GM19468 (cell line): ENCODE measurements around the gene P2RY12.

Experiments
- ATAC-seq: cut with Tn5 transposase; IDR thresholded peaks from one replicate; pipeline ENCODE4 v1.9.1; 2021; ENCODE audit warnings: mild to moderate bottlenecking, moderate library complexity, moderate number of reproducible peaks; ENCODE audit not compliant: unreplicated experiment; ENCODE audit errors: extremely low read depth

The P2RY12 gene

DNA sequence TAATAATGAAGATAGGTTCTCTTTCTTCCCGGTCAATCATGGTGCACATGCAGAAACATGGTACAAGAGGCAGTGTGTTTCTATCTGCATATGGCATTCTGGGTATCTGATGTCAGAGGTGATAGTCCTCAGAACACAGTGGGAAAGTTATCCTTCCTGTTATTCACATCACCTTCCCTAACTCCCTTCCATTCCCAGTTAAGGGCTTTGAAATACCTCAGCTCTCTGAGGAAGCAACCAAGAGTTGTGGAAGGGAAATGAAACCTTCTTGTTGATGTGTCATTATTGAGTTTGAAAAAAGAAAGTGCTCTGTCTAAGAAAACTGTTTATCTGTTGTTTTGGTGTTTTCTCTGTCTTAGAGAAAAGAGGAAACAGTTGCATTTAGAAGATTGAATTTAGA lies 33.3 kb downstream of the P2RY12 start:
- no peak for ATAC-seq

DNA sequence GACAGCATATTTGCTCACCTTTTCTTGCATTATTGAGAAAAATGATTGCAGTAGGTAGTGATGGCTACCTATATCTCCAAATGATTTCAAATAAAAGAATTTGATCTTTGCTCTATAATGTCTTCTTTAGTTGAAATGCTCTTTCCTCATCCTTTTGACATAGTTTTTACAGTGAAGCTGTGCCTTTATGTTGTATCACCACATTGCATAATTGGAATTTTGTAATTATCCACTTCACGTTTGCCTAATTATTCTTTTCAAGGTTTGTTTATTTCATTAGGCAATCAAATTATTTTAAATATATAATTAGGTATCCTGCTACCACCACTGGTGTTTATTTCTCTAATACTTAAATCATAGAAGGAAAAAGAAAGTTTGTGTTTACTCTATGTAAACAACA lies 33.9 kb downstream of the P2RY12 start:
- ATAC-seq, result no peak

DNA sequence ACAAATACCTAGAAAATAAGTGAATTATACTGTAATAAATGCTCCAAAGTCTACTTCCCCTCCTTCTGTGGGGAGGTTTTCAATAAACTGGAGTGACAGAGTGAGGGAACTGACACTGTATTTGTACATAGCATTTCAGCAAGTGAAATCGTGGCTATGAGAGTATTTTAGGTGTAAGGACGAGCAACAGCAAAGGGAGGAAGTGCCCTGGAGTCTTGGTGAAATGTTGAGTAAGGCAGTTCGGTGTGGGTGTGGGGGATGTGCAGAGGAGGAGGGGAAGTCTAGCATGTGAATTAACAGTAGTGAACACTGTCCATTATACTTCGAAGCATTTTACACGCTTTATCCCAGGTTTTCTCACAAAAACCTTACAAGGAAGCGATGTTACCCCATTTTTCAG lies 37.1 kb downstream of the P2RY12 start:
- ATAC-seq, result no peak

DNA sequence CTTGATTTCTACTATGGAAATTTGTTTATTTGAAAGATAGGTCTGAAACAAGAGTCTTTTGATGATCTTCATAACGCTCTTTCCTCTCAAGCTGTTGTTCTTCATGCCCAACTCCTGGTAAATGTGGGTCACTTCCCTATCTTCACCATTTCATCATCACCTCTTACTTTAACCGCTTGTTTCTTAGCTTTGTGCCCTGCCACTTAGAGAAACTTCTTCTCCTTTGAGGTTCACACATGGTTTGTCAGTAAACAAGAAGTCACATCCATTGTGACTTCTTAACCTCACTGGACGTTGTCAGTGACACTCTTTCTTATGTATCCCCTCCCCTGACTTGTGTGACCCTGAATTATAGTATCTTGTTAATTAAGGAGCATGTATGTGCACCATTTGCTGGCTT lies 38.3 kb downstream of the P2RY12 start:
- no peak for ATAC-seq

DNA sequence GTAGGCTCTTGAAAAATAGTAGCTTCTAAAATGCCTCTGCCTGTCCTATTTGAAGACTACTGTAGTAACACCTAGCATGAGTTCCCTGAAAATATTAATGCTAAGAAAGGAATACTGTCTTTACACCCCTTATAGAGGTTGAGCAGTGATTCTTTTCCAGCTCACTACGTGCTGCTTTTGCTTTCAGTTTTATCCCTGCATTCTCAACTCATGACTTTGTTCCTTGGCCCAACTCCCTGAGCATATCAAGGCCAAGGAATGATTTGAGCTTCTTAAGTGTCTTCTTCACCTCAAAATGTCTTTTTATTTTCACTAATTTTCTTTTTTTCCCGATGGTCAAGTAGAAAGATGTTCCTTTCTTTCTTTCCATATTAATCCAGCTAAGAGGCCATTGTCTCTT lies 38.7 kb downstream of the P2RY12 start:
- no peak for ATAC-seq

DNA sequence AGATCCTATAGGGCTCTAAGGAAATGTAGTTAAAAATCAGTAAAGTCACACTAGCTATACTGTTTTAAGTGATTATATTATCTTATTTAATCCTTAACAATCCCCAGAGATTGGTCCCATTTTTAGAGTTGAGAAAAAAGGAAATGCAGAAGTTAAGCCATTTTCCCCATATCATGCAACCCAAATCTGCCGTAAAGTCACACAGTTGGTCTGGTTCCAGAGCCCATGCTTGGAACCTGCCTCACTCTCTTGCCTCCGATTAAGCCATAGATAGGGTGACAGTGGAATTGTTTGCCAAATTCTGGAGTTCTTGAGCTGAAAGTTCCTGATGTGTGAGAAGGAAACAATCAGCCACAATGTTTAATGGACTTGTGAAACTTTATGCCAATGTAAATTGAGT lies 52.9 kb downstream of the P2RY12 start:
- no peak for ATAC-seq

DNA sequence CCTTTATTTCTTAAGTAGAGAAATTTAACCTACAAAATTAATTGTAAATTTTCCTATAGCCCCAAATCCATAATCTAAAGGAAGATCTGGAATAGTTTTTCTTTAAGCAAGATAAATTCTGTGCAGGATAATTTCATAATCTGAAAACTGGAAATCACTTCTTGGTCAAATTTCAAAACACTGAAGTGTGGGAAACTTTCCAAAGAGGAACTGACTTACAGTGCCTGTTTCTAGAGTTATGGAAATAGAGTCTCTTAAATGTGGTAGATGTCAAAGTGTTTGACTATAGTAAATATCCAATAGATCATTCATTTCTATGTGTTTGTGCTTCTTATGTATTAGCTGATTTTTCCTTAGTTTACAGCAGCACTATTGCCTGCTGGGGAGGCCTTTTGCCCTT lies 53.7 kb downstream of the P2RY12 start:
- ATAC-seq, result no peak

- no peak for ATAC-seq
Measured at GRCh38 chr3:151330379-151330778, 54.2 kb downstream of the P2RY12 start.

GRCh38 chr3:151329363-151329762 lies 55.2 kb downstream of the P2RY12 start, which contains the start of gene P2RY13:
Gene P2RY13, minus strand, starts transcription at chr3:151329549. Its CDS starts 21 bp downstream, at chr3:151329528.
- ATAC-seq, result no peak

- no peak for ATAC-seq
Measured at GRCh38 chr3:151328298-151328995, 56.1 kb downstream of the P2RY12 start.

- ATAC-seq, result no peak
Measured at GRCh38 chr3:151327571-151328198, 56.9 kb downstream of the P2RY12 start.

DNA sequence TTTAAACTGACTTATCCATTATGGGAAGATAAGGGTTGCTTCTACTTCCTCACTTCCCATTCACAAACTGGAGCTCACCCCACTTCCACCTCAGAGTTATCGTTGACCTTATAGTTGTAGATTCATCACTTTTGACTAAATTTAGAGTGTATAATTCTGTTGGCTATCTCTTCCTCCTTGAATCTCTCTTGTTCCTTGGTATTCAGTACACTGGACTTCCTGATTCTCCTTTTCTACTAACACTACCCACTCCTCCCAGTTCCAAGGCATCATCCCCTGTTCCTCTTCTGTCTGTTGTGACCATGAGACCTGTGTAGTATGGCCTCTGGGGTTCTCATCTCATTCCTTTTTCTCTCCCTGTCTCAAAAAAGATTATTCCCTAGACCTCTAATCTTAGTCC lies 62.0 kb downstream of the P2RY12 start:
- ATAC-seq, result no peak

DNA sequence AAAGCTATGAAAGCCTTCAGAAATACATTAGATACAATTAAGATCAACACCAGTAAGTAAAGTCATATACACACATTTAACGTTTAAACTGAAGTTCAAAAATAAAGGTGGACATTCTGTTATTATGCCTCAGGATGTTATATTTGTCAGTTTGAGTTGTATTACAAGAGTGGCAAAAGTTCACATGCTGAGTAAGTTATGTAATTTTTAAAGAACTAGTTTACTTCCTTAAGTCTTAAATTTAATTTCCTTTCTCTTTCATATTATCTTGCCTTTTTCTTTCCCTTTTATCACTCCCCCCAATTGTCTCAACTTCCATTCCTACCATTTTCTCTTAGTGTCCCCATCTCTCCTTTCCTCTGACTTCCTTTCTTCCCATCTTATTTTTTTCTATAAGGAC lies 63.0 kb downstream of the P2RY12 start:
- no peak for ATAC-seq

DNA sequence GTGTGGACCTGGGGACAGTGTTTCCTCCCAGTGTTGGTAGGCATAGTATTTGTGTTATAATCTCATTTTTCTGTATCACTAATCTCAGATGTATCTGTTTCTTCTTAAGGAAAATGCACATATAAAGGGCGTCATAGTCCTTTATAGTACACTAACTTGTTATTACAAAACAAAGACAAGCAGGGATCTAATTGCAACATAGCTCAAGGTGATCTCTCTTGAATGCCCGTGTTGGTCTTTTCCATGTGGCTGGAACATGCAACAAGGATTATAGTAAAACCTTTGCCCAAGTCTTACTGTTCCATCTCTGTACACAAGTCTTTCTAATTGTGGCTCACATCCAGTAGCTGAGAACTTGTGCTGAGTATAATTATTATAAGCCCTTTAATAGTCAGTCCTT lies 64.4 kb downstream of the P2RY12 start:
- ATAC-seq, result no peak

DNA sequence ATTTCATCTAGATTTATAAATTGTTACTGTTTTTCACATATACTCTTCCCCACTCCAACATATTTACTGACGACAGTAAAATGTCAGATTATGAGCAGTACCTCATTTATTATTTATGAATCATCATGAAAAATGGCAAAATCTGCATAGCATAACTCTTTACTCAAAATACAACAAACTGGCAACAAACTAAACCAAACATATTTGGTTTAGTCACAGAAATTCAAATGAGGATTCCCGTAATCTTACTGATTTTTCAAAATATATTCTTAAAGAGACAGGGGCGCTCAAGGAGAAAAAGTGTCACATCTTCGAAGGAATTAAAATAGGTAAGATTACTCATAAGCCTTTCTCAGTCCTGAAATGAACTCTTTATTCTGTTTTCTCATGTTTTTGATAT lies 64.9 kb downstream of the P2RY12 start:
- no peak for ATAC-seq

- ATAC-seq, result no peak
Measured at GRCh38 chr3:151318991-151319390, 65.6 kb downstream of the P2RY12 start.

GRCh38 chr3:151318313-151318712 lies 66.2 kb downstream of the P2RY12 start:
- ATAC-seq, result no peak

DNA sequence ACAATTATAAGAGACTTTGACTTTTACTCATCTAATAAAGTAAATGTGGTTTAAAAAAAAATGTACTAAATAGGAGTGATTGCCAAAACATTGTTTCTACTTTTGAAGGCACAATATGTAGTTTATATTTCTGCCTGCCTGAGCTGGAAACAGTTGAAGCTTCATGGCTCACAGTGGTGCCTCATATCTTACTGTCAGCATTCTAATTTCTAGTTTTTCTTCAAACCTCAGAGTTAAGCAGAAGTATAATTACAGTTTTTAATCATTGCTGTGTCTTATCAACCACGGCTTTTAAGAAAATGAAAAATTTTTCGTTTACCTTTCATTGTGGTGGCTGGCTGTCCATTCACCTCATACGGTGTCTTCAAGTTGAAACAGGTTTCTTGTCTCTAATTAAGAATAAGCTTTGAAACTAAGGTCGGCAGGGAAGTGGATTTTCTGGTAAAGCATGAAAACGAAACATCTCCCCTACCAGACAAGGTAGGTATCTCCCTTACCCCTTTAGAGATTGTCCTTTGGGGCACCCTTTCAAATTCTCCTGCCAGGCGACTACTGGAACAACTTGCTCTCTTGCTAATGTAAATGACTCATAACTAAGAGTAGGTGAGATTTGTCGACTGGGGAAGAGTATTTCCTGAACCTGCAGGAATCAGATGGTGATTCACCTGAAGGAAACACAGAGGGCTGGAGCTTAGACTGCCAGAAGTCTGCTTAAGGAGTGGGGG lies 68.1 kb downstream of the P2RY12 start, which contains the start of gene GPR87:
Gene GPR87 (minus strand): TSS at position 554 of the 725 bp plus-strand sequence. CDS start 16,720 bp downstream, outside the sequence.
- ATAC-seq, result no peak

DNA sequence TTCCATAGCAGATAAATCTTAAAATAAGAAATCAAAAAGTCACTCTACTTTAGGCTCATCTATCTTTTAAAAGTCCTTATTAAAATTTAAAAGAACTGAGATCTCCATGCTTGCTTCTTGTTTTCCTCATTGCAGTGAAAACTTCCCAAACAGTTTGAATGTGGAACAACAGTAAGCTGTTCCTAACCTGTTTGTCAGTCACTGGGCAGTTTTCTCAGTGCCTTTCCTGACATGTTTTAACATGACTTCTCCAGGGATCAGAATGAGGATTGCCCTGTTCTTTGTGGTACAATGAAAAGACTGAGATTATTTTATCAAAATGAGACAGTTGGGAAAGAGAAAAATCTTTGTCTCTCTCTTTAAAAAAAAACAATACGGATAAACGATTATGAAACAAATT lies 68.7 kb downstream of the P2RY12 start:
- no peak for ATAC-seq

- no peak for ATAC-seq
Measured at GRCh38 chr3:151315136-151315535, 69.4 kb downstream of the P2RY12 start.

- no peak for ATAC-seq
Measured at GRCh38 chr3:151314593-151314992, 70.0 kb downstream of the P2RY12 start.
